ENCODE data around the gene TMED1. TPM values are rescaled to one million over a fixed set of nuclear protein-coding genes. Genes with fewer than 3 reads are reported as not detected.
A peak's percentile ranks its signal among the peaks of the same experiment; 100 is the strongest.

TMED1 gene
- total and polyA plus RNA-seq, 10 donors: 13.1 to 30.5 (median 19.3) TPM

DNA sequence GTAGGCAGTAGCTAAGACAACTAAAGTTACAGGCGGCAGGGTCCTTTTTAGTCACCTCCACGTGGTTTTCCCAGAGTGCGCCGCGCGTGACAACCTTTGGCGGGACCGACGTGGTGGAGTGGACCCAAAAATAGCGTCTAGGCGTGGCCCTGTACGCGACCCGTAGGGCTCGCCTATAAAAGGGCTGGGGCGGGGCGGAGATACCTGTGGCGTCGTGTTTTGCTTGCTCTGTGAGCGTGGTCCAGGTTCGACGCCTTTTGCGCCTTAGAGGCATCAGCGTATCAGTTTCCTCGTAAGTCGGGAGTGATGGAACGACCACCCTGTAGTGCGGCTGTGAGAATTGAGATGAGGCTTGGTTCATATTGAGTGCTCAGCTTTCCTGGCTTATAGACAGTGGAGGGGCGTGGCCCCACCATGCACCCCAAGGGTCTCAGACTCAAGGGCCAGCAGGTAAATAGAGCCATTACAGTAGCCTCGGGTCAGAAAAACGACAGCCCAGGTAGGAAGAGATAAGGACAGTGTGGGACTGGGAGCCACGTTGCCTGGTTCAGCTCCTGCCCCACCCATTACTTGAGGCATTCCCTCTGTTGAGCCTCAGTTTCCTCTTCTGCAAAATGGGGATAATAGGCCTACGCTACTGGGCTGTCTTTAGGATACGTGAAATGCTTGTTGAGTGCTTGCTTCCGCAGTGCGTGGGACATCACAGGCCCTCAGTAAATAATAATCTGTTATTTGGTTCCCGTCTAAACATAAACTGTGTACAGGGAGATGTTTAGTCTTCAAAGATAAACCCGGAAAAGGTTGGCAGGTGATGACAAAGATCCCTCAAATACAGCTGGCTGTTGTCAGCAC is 693 bp upstream of the TMED1 start:
- Histone ChIP-seq H3K4me3 (peak overlapping the region; percentile 63 to 92 (median 70)), H3K27me3 (replicated peaks in 1 of 7) (no peaks in the 10 kb centered on the region), H3K9me3 (peaks cover 0 to 12% (median 2%) of the 10 kb centered on the region in 8 donors), H3K36me3 (peaks cover 0 to 36% (median 24%) of the 10 kb centered on the region in 6 donors), H3K27ac (peak overlapping the region; percentile 97 to 100 (median 98)), H3K4me1 (peaks cover 6 to 18% (median 14%) of the 10 kb centered on the region in 6 donors)
- WGBS, 5 donors: 35 to 42% (median 38%) methylated on average over 36 to 38 of the region's 38 CpGs
- no peak for TF ChIP-seq POLR2AphosphoS5 (IDR thresholded peaks at IDR 0.05)
- no peak for TF ChIP-seq POLR2A (IDR thresholded peaks at IDR 0.05)
- TF ChIP-seq, protein P1, sequence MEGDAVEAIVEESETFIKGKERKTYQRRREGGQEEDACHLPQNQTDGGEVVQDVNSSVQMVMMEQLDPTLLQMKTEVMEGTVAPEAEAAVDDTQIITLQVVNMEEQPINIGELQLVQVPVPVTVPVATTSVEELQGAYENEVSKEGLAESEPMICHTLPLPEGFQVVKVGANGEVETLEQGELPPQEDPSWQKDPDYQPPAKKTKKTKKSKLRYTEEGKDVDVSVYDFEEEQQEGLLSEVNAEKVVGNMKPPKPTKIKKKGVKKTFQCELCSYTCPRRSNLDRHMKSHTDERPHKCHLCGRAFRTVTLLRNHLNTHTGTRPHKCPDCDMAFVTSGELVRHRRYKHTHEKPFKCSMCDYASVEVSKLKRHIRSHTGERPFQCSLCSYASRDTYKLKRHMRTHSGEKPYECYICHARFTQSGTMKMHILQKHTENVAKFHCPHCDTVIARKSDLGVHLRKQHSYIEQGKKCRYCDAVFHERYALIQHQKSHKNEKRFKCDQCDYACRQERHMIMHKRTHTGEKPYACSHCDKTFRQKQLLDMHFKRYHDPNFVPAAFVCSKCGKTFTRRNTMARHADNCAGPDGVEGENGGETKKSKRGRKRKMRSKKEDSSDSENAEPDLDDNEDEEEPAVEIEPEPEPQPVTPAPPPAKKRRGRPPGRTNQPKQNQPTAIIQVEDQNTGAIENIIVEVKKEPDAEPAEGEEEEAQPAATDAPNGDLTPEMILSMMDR (IDR thresholded peaks at IDR 0.05 in 8 of 11, conservative IDR thresholded peaks at IDR 0.05 in 3 of 11): peak in 1 of 11 experiments; percentile 3
- intact Hi-C loops (cut with DNase I; ENCODE audit: low total_unique reads): no loop called here
- DNase-seq: peak; percentile 94

DNA sequence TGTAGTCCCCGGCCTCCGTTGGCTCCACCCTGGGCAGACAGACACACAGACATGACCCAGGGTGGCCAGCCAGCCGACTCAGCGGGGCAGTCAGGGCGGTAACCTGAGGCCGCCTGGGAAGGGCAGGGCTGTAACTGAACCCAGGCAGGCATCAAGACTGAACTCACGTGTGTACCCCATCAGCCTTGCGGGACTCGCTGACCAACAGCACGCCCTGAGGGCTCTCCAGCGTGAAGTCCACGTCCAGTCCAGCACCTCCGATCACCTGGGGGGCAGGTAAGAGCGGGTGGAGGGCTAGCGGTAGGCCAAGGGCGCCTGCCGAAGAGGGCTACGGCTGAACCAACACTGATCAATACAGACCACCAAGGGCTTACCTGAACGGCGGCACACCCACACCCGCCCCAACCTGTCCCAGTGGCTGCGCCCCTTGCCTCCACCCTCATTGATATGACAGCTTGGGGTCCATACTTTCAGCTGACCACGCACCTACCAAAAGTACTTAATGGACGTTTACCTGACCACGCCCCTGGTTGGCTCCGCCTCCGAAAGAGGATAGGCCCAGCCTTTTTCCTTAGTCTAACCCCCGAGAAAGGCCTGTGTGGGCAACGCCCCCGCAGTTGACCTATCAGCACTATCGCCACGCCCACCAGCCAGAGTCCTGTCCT is 791 bp downstream of the TMED1 start:
- 53 to 71% (median 63%) methylated on average over 19 to 32 of the region's 32 CpGs for WGBS, 5 donors
- intact Hi-C loops (cut with DNase I; ENCODE audit: low total_unique reads): no loop called here
- Histone ChIP-seq H3K9me3 (peaks cover 0 to 12% (median 2%) of the 10 kb centered on the region in 8 donors), H3K4me1 (peaks cover 6 to 18% (median 14%) of the 10 kb centered on the region in 6 donors), H3K27ac (peak overlapping the region; percentile 97 to 100 (median 98)), H3K27me3 (replicated peaks in 1 of 7) (no peaks in the 10 kb centered on the region), H3K36me3 (peaks cover 0 to 51% (median 38%) of the 10 kb centered on the region in 6 donors), H3K4me3 (peak overlapping the region in 7 of 8 donors; percentile 63 to 92 (median 72))
- DNase-seq: peak; percentile 87
- TF ChIP-seq POLR2AphosphoS5 (IDR thresholded peaks at IDR 0.05): peak in 2 of 3 donors; percentile 5 to 68
- TF ChIP-seq, protein P1 (IDR thresholded peaks at IDR 0.05 in 8 of 11, conservative IDR thresholded peaks at IDR 0.05 in 3 of 11): no peak

DNA sequence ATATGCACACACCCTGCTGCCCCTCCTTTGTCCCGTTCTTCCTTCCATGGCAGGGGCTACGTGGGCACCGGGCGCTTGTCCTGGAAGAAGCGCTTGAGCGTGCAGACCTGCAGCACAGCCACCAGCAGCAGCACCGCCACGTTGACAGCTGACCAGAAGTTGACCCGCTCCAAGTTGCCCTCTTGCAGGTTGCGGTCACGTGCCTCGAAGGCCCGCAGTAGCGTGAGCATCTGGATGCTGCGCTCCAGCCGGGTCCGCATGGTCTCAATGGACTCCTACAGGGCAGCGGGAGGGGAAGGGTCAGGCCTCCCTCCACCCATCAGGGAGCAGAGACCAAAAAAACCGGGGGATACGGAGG is 3.1 kb downstream of the TMED1 start:
- Histone ChIP-seq H3K4me3 (no peak overlapping the region), H3K4me1 (peaks cover 6 to 18% (median 14%) of the 10 kb centered on the region in 6 donors), H3K27me3 (replicated peaks in 1 of 7) (no peaks in the 10 kb centered on the region), H3K36me3 (peaks cover 0 to 74% (median 61%) of the 10 kb centered on the region in 6 donors), H3K27ac (no peak overlapping the region), H3K9me3 (peaks cover 0 to 9% (median 2%) of the 10 kb centered on the region in 8 donors)
- DNase-seq: peak; percentile 74
- peak; percentile 7 to 74 (median 54) for TF ChIP-seq POLR2AphosphoS5 (IDR thresholded peaks at IDR 0.05)
- TF ChIP-seq, protein P1 (IDR thresholded peaks at IDR 0.05 in 8 of 11, conservative IDR thresholded peaks at IDR 0.05 in 3 of 11): no peak
- WGBS, 5 donors: 84 to 92% (median 90%) methylated on average over 20 of the region's 20 CpGs
- intact Hi-C loops (cut with DNase I; ENCODE audit: low total_unique reads): no loop called here
